Neural progenitor cell (in vitro differentiated cells): ENCODE results near the gene GOLGA5.

Source experiments
- EZH2 ChIP-seq: fragments of 200-600 bp; sonication (generic); IDR thresholded peaks from 2 replicates; pipeline ENCODE4 v1.6.1; 2017; ENCODE audit warnings: antibody characterized with exemption, mild to moderate bottlenecking, moderate library complexity
- TF ChIP-seq, protein P1 (sequence below): fragments of 200-600 bp; sonication (generic); IDR thresholded peaks from 2 replicates; pipeline ENCODE4 v1.5.1; 2017; ENCODE audit warnings: antibody characterized with exemption, mild to moderate bottlenecking

DNA sequence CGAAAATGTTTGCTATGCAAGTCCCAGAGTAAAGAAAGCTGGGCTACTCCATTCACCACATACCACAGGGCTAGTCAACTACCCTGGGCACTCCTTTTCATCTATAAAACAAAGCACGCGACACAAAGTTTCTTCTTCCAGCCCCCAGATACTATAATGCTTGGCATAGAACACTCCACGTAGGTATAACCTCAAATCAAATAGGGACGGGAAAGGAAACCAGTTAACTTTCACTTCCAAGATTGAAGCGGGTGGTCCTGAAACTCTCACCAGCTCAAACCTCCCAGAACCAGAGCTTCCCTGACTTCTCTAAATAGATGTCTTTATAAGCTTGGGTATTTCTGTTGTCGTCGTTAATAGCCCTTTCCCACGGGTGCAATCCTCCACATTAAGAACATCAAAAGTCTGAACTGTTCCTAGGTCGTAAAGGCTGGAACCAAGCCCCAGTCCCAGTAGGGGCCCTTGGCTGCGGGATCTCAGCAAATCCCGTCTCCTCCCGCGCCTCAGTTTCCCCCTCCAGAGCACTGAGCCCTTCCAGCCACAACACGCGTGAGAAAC is 46.3 kb upstream of the GOLGA5 start:
- TF ChIP-seq, protein P1, sequence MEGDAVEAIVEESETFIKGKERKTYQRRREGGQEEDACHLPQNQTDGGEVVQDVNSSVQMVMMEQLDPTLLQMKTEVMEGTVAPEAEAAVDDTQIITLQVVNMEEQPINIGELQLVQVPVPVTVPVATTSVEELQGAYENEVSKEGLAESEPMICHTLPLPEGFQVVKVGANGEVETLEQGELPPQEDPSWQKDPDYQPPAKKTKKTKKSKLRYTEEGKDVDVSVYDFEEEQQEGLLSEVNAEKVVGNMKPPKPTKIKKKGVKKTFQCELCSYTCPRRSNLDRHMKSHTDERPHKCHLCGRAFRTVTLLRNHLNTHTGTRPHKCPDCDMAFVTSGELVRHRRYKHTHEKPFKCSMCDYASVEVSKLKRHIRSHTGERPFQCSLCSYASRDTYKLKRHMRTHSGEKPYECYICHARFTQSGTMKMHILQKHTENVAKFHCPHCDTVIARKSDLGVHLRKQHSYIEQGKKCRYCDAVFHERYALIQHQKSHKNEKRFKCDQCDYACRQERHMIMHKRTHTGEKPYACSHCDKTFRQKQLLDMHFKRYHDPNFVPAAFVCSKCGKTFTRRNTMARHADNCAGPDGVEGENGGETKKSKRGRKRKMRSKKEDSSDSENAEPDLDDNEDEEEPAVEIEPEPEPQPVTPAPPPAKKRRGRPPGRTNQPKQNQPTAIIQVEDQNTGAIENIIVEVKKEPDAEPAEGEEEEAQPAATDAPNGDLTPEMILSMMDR, result no peak
- no peak for TF ChIP-seq EZH2
